ENCODE measurements around the gene SNAP29. TPM values are rescaled to one million over a fixed set of nuclear protein-coding genes. Genes with fewer than 3 reads are reported as not detected.
A peak's percentile ranks its signal among the peaks of the same experiment; 100 is the strongest.
"Not testable (repeated sequence)": the region's sequence is repeated elsewhere in the genome, so short reads cannot be mapped to it uniquely, and the experiment has no call there.

SNAP29 gene
- 14.7 and 14.9 TPM in 2 replicates for total RNA-seq (2014; rRNA removed)
- polyA plus RNA-seq (2012), result 34.8 TPM

DNA sequence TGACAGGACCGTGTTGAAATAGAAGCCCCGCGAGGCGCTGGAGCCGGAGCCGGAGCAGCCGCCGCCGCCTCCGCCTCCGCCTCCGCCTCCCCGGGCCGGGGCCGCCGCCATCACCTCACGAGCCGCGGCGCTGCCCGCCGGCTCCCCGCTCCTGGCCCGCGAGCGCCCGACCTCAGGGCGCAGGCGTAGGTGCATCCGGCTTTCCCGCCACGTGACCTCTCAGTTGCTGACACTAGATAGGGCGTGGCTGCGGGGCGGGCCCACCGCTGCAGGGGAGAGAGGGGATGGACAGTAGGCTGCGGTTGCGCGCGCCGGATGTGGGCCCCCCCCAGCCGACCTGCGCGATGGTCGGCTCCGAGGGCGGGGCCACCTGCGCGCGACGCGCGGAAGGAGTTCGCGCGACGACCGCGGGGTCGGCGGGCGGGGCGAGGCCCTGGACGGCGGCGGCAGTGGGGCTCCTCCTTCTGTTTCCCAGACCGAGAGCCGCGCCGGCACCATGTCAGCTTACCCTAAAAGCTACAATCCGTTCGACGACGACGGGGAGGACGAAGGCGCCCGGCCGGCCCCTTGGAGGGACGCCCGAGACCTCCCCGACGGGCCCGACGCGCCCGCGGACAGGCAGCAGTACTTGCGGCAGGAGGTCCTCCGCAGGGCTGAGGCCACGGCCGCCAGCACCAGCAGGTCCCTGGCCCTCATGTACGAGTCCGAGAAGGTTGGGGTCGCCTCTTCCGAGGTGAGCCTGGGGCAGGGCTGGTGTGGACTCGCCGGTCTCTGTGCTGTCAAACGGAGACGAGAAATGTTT lies at the start of gene SNAP29, which contains the start of gene PI4KA:
SNAP29 (plus strand) TSS at position 393 of the 802 bp plus-strand sequence; CDS start at position 497, 104 bp downstream.
PI4KA (minus strand) TSS at position 197 of the 802 bp plus-strand sequence; CDS start at position 111, 86 bp downstream.
- DNase-seq (ENCODE audit: low read depth), result peak; percentile 97

- no peak for DNase-seq (ENCODE audit: low read depth)
Observed at GRCh38 chr22:20809538-20810185, 49.1 kb upstream of the SNAP29 start.

DNA sequence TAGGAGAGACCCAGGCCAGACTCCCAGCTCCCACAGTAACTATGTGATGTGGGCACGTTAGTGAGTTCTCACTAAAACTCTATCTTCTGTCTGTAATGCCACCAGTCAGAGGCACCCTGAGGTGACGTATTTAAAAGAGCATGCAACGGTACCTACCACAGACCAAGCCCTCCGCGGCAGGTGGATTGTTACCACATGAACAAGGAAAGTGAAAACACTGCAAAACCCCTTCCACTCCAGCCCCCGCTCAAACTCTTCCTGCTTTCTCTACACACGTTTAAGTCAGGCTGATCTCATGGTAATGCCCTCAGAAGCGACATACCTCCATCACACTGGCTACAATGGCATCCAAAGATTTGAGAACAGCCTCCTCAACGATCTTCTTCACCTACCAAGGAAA lies 48.2 kb upstream of the SNAP29 start:
- no peak for DNase-seq (ENCODE audit: low read depth)

GRCh38 chr22:20811171-20811570 lies 47.6 kb upstream of the SNAP29 start:
- DNase-seq (ENCODE audit: low read depth), result no peak

DNA sequence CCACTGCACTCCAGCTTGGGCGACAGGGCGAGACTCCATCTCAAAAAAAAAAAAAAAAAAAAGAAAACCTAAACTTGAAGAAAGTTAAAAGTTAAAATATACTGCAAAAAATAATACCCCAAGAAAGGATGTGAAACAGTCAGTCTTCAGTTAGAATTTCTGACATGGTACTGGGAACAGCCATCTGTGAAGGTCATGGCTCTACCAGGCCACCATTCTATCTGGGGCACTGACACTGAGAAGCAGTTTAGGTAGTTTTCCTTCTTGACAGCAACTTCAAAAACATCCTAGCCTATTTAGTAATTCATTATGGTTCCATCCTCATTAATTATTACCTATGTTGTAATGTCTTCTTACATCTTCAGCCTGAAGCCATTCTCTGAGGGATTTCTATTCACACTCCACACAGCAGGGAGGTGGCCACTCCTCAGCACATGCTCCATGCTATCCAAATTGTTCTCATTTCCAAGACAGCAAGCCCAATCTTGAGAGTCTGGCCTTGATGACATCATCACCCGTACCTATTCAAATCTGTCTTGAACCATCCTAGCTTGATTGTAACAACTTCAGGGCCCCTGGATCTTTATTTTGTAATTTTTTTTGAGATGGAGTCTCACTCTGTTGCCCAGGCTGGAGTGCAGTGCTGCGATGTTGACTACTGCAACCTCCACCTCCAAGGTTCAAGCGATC lies 46.7 kb upstream of the SNAP29 start:
- DNase-seq (ENCODE audit: low read depth), result no peak

GRCh38 chr22:20813056-20813455 lies 45.8 kb upstream of the SNAP29 start:
- DNase-seq (ENCODE audit: low read depth), result no peak

DNA sequence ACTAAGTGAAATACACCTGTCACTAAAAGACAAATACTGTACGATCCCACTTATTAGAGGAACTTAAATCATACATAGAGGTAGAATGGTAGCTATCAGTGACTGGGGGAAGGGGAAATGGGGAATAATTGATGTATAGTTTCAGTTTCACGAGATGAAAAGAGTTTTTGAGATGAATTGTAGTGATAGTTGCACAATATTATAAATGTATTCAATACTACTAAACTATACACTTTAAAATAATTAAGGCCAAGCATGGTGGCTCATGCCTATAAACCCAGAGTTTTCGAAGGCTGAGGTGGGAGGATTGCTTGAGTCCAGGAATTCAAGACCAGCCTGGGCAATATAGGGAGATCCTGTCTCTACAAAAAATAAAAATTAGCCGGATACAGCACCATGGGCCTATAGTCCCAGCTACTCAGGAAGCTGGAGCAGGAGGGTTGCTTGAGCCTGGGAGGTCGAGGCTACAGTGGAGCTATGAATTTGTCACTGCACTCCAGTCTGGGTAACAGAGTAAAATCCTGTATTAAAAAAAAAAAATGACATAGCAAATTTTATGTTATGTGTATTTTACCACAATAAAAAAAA lies 44.5 kb upstream of the SNAP29 start:
- no peak for DNase-seq (ENCODE audit: low read depth)

- no peak for DNase-seq (ENCODE audit: low read depth)
Observed at GRCh38 chr22:20815477-20816050, 43.2 kb upstream of the SNAP29 start.

DNA sequence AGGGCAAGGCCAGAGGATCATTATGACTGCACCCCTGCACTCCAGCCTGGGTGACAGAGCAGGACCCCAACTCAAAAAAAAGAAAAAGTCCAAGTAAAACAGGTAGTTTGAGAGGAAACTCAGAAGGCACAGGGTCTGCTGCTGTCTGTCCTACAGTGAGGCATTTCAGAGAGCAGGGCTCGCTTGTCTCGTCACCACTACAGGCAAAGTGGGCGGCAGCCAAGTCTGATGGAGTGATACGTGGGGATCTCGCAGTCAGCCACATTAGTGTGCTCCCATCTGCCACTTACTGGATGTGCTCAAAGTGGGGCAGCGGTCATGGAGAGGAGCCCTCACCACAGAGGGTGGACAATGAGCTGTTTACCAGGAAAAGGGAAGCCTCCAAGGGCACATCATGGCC lies 42.2 kb upstream of the SNAP29 start:
- no peak for DNase-seq (ENCODE audit: low read depth)

- no peak for DNase-seq (ENCODE audit: low read depth)
Observed at GRCh38 chr22:20818471-20818870, 40.3 kb upstream of the SNAP29 start.

DNA sequence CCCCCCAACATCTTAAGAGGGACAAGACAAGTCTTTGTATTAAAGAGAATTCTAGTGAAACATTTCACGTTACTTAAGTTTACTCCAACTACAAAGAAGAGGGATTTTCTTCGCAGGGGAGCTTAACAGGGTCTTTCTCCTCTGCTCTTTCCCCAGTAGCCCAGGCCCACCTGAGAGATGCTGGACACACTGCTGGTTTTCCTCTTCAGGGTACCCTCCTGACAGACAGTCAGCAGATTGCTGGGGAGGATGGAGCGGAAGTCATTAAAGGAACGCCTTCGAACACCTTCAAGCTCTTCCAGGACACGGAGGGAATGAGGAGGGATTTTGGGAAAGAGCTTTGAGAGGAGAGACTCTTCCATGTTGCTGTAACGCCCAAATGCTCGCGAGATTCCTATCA lies 39.3 kb upstream of the SNAP29 start:
- no peak for DNase-seq (ENCODE audit: low read depth)

DNA sequence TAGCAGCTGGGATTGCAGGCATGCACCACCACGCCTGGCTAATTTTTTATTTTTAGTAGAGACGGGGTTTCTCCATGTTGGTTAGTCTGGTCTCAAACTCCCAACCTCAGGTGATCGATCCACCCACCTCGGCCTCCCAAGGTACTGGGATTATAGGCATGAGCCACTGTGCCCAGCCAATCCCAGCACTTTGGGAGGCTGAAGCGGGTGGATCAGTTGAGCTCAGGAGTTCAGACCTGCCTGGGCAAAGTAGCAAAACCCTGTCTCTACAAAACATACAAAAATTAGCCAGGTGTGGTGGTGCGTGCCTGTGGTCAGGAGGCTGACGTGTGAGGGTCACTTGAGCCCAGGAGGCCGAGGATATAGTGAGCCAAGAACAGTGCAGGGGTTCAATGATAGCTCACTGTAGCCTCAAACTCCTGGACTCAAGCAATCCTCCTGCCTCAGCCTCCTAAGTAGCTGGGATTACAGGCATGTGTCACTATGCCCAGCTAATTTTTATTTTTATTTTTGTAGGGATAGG lies 37.0 kb upstream of the SNAP29 start:
- DNase-seq (ENCODE audit: low read depth), result not testable (repeated sequence)

DNA sequence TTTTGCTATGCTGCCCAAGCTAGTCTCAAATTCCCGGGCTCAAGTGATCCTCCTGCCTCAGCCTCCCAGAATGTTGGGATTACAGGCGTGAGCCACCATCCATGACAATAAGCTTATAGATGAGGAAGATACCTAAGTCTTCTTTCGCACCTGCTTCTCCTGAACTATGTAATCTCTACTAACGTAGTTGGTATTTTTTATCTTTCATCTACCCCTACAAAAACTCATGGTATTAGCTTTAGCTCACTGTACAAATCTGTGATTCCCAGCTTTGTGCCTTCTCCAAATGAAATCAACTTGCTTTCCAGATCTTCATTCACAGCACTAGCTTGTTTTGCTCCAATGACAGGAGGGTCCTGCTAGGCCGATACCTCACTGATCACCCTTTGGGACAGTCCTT lies 36.6 kb upstream of the SNAP29 start:
- DNase-seq (ENCODE audit: low read depth), result no peak

DNA sequence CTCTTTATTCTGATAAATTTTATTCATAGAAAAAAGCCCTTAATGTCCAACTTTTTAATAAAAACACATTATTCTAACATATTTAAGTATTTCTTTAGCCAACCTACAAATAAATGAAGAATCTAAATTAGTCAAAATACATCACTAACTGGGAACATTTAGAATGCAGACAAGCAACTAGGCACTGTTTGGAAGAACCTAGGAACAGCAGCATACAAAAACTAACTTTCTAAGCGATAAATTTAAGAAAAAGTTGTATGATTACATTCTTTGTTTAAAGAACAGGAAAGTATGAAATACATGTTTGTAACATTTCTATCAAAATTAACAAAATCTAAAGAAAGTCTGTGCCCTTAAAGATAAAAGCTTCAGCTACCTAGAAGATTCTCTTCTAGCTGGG lies 35.5 kb upstream of the SNAP29 start:
- DNase-seq (ENCODE audit: low read depth), result no peak

- DNase-seq (ENCODE audit: low read depth), result not testable (repeated sequence)
Observed at GRCh38 chr22:20825216-20825615, 33.6 kb upstream of the SNAP29 start.

- no peak for DNase-seq (ENCODE audit: low read depth)
Observed at GRCh38 chr22:20825624-20826023, 33.2 kb upstream of the SNAP29 start.

DNA sequence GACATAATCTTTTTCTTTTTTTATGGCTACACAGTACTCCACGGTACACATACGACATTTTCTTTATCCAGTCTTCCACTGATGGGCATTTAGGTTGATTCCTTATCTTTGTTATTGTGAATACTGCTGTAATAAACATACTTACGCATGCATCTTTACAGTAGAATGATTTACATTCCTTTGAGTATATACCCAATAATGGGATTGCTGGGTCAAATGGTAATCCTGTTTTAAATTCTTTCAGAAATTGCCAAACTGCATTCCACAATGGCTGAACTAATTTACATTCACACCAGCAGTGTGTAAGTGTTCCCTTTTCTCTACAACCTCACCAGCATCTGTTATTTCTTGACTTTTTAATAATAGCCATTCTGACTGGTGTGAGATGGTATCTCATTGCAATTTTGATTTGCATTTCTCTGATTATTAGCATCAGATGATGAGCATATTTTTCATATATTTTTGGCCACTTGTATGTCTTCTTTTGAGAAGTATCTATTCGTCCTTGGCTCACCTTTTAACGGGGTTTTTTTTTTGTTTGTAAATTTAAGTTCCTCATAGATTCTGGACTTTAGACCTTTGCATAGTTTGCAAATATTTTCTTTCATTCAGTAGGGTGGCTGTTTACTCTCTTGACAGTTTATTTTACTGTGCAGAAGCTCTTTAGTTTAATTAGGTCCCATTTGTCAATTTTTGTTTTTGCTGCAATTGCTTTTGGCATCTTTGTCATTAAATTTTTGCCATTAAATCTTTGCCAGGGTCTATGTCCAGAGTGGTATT lies 32.2 kb upstream of the SNAP29 start:
- not testable (repeated sequence) for DNase-seq (ENCODE audit: low read depth)

- DNase-seq (ENCODE audit: low read depth), result no peak
Observed at GRCh38 chr22:20829491-20830134, 29.2 kb upstream of the SNAP29 start.

DNA sequence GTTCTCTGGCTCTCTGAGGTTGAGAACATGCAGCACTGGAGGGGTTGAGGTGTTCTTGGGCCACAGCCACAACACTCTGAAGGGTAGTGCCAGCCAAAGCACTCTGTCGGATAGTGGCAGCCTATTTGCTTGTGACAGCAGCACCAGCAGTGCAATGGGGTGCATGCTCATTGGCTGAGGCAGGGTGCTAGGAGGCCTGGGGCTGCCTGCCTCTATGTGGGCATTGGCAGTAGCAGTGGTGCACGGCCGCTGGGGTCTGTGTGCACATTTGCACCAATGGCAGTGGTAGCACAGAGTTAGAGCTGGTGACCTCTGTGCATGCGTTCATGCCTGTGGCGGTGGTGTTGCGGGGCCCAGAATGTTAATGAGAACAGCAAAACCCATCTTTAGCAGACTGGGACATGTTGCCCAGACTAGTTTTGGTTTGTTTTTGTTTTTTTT lies 25.6 kb upstream of the SNAP29 start:
- no peak for DNase-seq (ENCODE audit: low read depth)

DNA sequence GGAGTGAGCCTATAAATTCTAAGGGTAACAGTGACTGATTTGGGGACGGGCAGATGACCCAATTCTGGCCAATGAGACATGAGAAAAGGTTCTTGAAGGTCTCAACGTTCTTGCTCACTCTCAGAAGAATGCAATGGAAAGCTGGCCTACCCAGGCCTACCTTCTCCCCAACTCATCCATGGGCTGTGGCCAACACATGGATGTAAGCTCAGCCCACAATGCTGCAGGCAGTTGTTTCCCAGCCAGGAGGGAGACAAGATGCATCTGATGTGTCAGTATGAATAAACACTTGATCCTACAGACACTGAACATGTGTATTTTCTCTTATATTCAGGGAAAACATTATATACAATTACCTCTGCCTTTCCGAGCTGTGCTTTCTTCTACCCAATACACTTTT lies 24.6 kb upstream of the SNAP29 start:
- DNase-seq (ENCODE audit: low read depth), result no peak

All from LHCN-M2 (cell line).